Measurements from ENCODE around the gene PALLD. TPM values are rescaled to one million over a fixed set of nuclear protein-coding genes. Genes with fewer than 3 reads are reported as not detected.

The PALLD gene
- polyA plus RNA-seq, 3 donors: 6.1 to 11.8 (median 9.9) TPM

DNA sequence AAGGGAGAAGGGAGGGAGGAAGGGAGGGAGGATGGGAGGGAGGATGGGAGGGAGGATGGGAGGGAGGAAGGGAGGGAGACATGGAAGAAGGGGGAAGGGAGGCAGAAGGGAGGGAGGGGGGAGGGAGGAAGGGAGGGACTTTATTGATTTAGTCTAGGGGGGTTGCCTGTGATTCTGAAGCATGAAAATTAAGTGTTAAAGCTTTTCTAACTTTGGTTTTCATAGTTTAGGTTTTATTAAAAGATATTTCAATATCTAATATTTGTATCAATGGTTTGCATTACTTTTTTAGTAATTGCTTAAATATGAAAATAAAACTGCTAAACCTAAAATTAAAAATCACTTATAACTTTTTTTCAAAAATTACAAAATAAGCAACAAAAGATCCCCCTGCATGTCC, 2.4 kb downstream of the PALLD start:
- DNase-seq: no peak
- TF ChIP-seq, protein P1, sequence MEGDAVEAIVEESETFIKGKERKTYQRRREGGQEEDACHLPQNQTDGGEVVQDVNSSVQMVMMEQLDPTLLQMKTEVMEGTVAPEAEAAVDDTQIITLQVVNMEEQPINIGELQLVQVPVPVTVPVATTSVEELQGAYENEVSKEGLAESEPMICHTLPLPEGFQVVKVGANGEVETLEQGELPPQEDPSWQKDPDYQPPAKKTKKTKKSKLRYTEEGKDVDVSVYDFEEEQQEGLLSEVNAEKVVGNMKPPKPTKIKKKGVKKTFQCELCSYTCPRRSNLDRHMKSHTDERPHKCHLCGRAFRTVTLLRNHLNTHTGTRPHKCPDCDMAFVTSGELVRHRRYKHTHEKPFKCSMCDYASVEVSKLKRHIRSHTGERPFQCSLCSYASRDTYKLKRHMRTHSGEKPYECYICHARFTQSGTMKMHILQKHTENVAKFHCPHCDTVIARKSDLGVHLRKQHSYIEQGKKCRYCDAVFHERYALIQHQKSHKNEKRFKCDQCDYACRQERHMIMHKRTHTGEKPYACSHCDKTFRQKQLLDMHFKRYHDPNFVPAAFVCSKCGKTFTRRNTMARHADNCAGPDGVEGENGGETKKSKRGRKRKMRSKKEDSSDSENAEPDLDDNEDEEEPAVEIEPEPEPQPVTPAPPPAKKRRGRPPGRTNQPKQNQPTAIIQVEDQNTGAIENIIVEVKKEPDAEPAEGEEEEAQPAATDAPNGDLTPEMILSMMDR (IDR thresholded peaks at IDR 0.05): no peak
- H3K4me3 Mint-ChIP-seq: no peak overlapping the region
- intact Hi-C loops (cut with micrococcal nuclease): no loop called here
- peaks cover 25 to 46% of the 10 kb centered on the region in 2 donors for H3K4me1 ChIP-seq (ENCODE audit: control insufficient read depth in 1 of 2, insufficient read depth in 2 of 2, low read length in 2 of 2)
- H3K4me2 ChIP-seq (replicated peaks; ENCODE audit: extremely low read depth, low read length, poor library complexity, severe bottlenecking): no peak overlapping the region
- H3K27me3 Mint-ChIP-seq (ENCODE audit: low read depth in 3 of 3): peaks cover 0 to 2% (median 0%) of the 10 kb centered on the region in 3 donors
- no peak overlapping the region for H3K4me3 ChIP-seq (replicated peaks in 1 of 3; ENCODE audit: low read depth in 2 of 3, low read length in 3 of 3)
- no peaks in the 10 kb centered on the region for H3K36me3 ChIP-seq (replicated peaks in 1 of 2; ENCODE audit: control insufficient read depth in 1 of 2, insufficient read depth in 2 of 2, low read length in 2 of 2)
- no peak overlapping the region for H3K27ac ChIP-seq (ENCODE audit: low read depth in 1 of 2, low read length in 2 of 2)
- H3K9ac ChIP-seq (ENCODE audit: insufficient read depth, low read length, poor library complexity, severe bottlenecking): no peak overlapping the region
- H3K9me3 Mint-ChIP-seq: peaks cover 0 to 3% (median 2%) of the 10 kb centered on the region in 7 donors
- H2AFZ ChIP-seq (ENCODE audit: insufficient read depth, low read depth, low read length, poor library complexity, severe bottlenecking): no peak overlapping the region
- no peaks in the 10 kb centered on the region for H3K79me2 ChIP-seq (ENCODE audit: insufficient read depth, low read length)
- peaks cover 0 to 2% of the 10 kb centered on the region in 2 donors for H3K36me3 Mint-ChIP-seq
- H3K9me3 ChIP-seq (replicated peaks in 1 of 2; ENCODE audit: control insufficient read depth in 1 of 2, insufficient read depth in 1 of 2, low read length in 2 of 2): no peaks in the 10 kb centered on the region
- peaks cover 28% of the 10 kb centered on the region for H3K4me1 Mint-ChIP-seq
- no peaks in the 10 kb centered on the region for H3K27me3 ChIP-seq (ENCODE audit: control insufficient read depth in 2 of 2, insufficient read depth in 2 of 2, low read length in 2 of 2)
- no peaks in the 10 kb centered on the region for H4K20me1 ChIP-seq (ENCODE audit: insufficient read depth, low read length)
- no peak overlapping the region for H3K27ac Mint-ChIP-seq

DNA sequence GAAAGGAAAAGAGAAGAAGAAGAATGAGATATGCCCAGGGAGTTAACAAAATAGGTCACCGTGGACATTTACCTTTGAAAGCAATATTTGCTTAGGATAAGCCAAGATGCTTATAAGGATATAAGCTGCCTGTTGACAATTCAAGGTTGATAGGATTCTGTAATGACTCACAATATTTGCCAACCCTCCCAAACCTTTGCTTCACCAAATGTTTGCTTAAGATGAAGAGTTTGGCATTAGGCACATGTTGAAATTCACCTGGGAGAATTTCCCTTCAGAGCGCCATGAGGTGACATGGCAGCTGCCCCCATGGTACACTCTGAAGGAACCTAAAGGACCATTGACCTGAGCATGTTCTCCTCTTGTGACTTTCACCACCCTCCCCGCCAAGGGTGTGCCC, 4.6 kb downstream of the PALLD start:
- no peaks in the 10 kb centered on the region for H4K20me1 ChIP-seq (ENCODE audit: insufficient read depth, low read length)
- intact Hi-C loops (cut with micrococcal nuclease): no loop called here
- H3K9ac ChIP-seq (ENCODE audit: insufficient read depth, low read length, poor library complexity, severe bottlenecking): no peak overlapping the region
- no peak overlapping the region for H2AFZ ChIP-seq (ENCODE audit: insufficient read depth, low read depth, low read length, poor library complexity, severe bottlenecking)
- no peaks in the 10 kb centered on the region for H3K36me3 ChIP-seq (replicated peaks in 1 of 2; ENCODE audit: control insufficient read depth in 1 of 2, insufficient read depth in 2 of 2, low read length in 2 of 2)
- no peak for DNase-seq
- TF ChIP-seq, protein P1 (IDR thresholded peaks at IDR 0.05): no peak
- H3K9me3 Mint-ChIP-seq: peaks cover 0 to 5% (median 5%) of the 10 kb centered on the region in 7 donors
- H3K9me3 ChIP-seq (replicated peaks in 1 of 2; ENCODE audit: control insufficient read depth in 1 of 2, insufficient read depth in 1 of 2, low read length in 2 of 2): no peaks in the 10 kb centered on the region
- no peaks in the 10 kb centered on the region for H3K27me3 ChIP-seq (ENCODE audit: control insufficient read depth in 2 of 2, insufficient read depth in 2 of 2, low read length in 2 of 2)
- peak overlapping the region in 2 of 7 donors; percentile 21 to 64 for H3K27ac Mint-ChIP-seq
- 100% methylated on average over 1 of the region's 3 CpGs for WGBS (ENCODE audit: insufficient coverage)
- H3K4me1 ChIP-seq (ENCODE audit: control insufficient read depth in 1 of 2, insufficient read depth in 2 of 2, low read length in 2 of 2): peaks cover 46 to 67% of the 10 kb centered on the region in 2 donors
- H3K79me2 ChIP-seq (ENCODE audit: insufficient read depth, low read length): no peaks in the 10 kb centered on the region
- H3K4me3 Mint-ChIP-seq: no peak overlapping the region
- H3K4me1 Mint-ChIP-seq: peaks cover 26% of the 10 kb centered on the region
- H3K4me3 ChIP-seq (replicated peaks in 1 of 3; ENCODE audit: low read depth in 2 of 3, low read length in 3 of 3): no peak overlapping the region
- H3K36me3 Mint-ChIP-seq: peaks cover 0 to 4% of the 10 kb centered on the region in 2 donors
- H3K27me3 Mint-ChIP-seq (ENCODE audit: low read depth in 3 of 3): peaks cover 0 to 2% (median 0%) of the 10 kb centered on the region in 3 donors
- H3K27ac ChIP-seq (ENCODE audit: low read depth in 1 of 2, low read length in 2 of 2): no peak overlapping the region
- H3K4me2 ChIP-seq (replicated peaks; ENCODE audit: extremely low read depth, low read length, poor library complexity, severe bottlenecking): no peak overlapping the region

Measured in CD14-positive monocyte (primary cell).